HEK293T (cell line): ENCODE results near the gene IGF1R.

Source experiments
- CTCF ChIA-PET: fragments of 350-600 bp; formaldehyde crosslinking; extraction: SDS; loops from one replicate; lab custom pipeline; 2021; ENCODE audit warnings: antibody characterized with exemption, inconsistent platforms; lab: Yijun Ruan, JAX
- POLR2A ChIA-PET: fragments of 350-600 bp; formaldehyde crosslinking; extraction: SDS; loops from one replicate; lab custom pipeline; 2020; ENCODE audit warnings: antibody characterized with exemption, inconsistent platforms; lab: Yijun Ruan, JAX
- DNase-seq: peaks from one replicate; pipeline ENCODE4 v3.0.0; 2012; ENCODE audit warnings: mixed read lengths; ENCODE audit errors: extremely low spot score
- ARNT ChIP-seq: fragments of 450-650 bp; IDR thresholded peaks from 2 replicates; pipeline ENCODE4 v1.6.1; 2017; ENCODE audit warnings: mild to moderate bottlenecking
- BHLHE40 ChIP-seq: fragments of 450-650 bp; IDR thresholded peaks from 2 replicates; pipeline ENCODE4 v1.6.1; 2016; ENCODE audit warnings: mild to moderate bottlenecking, moderate library complexity, borderline replicate concordance
- CTBP1 ChIP-seq: fragments of 450-650 bp; IDR thresholded peaks from 2 replicates; pipeline ENCODE4 v1.6.1; 2016; ENCODE audit warnings: borderline replicate concordance
- ELF4 ChIP-seq: fragments of 450-650 bp; IDR thresholded peaks from 2 replicates; pipeline ENCODE4 v1.6.1; 2017; ENCODE audit warnings: antibody characterized with exemption
- FOXA1 ChIP-seq: fragments of 450-650 bp; IDR thresholded peaks from 2 replicates; pipeline ENCODE4 v1.6.1; 2016; ENCODE audit warnings: mild to moderate bottlenecking
- FOXK2 ChIP-seq: fragments of 450-650 bp; IDR thresholded peaks from 2 replicates; pipeline ENCODE4 v1.6.1; 2016; ENCODE audit warnings: mild to moderate bottlenecking
- FOXM1 ChIP-seq: fragments of 450-650 bp; IDR thresholded peaks from 2 replicates; pipeline ENCODE4 v1.6.1; 2017; ENCODE audit warnings: mild to moderate bottlenecking, borderline replicate concordance
- HDGF ChIP-seq: fragments of 450-650 bp; IDR thresholded peaks from 2 replicates; pipeline ENCODE4 v1.6.1; 2017; ENCODE audit warnings: antibody characterized with exemption, borderline replicate concordance
- L3MBTL2 ChIP-seq: fragments of 450-650 bp; conservative IDR thresholded peaks from 2 replicates; pipeline ENCODE4 v1.6.1; 2016; ENCODE audit warnings: mild to moderate bottlenecking
- LEF1 ChIP-seq: fragments of 450-650 bp; IDR thresholded peaks from 2 replicates; pipeline ENCODE4 v1.6.1; 2017; ENCODE audit warnings: mild to moderate bottlenecking, borderline replicate concordance
- NFRKB ChIP-seq: fragments of 450-650 bp; IDR thresholded peaks from 2 replicates; pipeline ENCODE4 v1.6.1; 2016; ENCODE audit warnings: mild to moderate bottlenecking, moderate library complexity
- SP1 ChIP-seq: fragments of 450-650 bp; IDR thresholded peaks from 2 replicates; pipeline ENCODE4 v1.6.1; 2017
- SUZ12 ChIP-seq: fragments of 450-650 bp; IDR thresholded peaks from 2 replicates; pipeline ENCODE4 v1.6.1; 2016; ENCODE audit warnings: mild to moderate bottlenecking
- TARDBP ChIP-seq: fragments of 450-650 bp; IDR thresholded peaks from 2 replicates; pipeline ENCODE4 v1.6.1; 2016
- ZNF384 ChIP-seq: fragments of 450-650 bp; IDR thresholded peaks from 2 replicates; pipeline ENCODE4 v1.6.1; 2016
- TF ChIP-seq, protein P1 (sequence below): fragments of 450-650 bp; IDR thresholded peaks from 2 replicates; pipeline ENCODE4 v1.6.1; 2016

The IGF1R gene

DNA sequence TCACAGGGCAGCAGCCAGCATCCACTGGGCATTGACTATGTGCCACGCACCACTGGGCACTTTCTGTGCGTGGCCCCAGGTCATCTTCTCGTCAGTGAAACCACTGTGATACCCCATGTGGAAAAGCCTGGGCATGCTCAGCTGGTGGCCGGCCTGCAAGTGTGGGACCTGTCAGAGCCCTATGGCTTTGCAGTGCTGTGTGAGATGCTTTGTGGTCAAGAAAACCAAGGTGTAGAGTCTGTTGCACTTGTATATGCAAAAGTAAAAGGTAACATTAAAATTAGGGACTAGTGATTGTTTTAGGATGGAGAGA, 289.7 kb downstream of the IGF1R start:
- TF ChIP-seq SUZ12: no peak
- TF ChIP-seq FOXK2: no peak
- TF ChIP-seq HDGF: no peak
- no peak for TF ChIP-seq SP1
- no peak for TF ChIP-seq ZNF384
- no peak for TF ChIP-seq FOXA1
- TF ChIP-seq, protein P1, sequence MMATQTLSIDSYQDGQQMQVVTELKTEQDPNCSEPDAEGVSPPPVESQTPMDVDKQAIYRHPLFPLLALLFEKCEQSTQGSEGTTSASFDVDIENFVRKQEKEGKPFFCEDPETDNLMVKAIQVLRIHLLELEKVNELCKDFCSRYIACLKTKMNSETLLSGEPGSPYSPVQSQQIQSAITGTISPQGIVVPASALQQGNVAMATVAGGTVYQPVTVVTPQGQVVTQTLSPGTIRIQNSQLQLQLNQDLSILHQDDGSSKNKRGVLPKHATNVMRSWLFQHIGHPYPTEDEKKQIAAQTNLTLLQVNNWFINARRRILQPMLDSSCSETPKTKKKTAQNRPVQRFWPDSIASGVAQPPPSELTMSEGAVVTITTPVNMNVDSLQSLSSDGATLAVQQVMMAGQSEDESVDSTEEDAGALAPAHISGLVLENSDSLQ: no peak
- TF ChIP-seq TARDBP: no peak
- no peak for TF ChIP-seq L3MBTL2
- no peak for TF ChIP-seq FOXM1
- TF ChIP-seq BHLHE40: no peak
- no peak for TF ChIP-seq NFRKB
- TF ChIP-seq CTBP1: no peak
- TF ChIP-seq ARNT: no peak
- TF ChIP-seq LEF1: no peak
- TF ChIP-seq ELF4: no peak
- CTCF ChIA-PET: no interaction called here
- POLR2A ChIA-PET: no interaction called here
- DNase-seq: no peak

DNA sequence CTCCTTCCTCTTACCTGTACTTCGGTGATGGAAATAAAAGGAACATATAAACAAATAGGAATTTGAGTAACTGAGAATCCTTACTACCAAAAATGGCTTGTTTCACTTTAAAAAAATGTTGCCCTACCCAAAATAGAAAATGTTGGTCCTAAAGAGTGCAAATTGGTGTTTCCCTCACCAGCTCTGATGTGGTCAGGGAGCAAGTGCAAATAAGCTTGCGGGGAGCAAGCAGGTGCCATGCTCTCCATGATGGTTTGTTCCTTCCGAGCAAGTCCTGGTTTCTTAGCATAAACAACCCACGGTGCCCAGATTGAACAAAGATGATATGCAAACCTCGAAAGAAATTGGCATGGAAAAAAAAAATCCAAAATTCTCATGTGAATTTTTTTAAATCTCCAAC, 290.5 kb downstream of the IGF1R start:
- ChIA-PET CTCF (no interaction called here), POLR2A (no interaction called here)
- DNase-seq: no peak
- TF ChIP-seq FOXM1: no peak
- TF ChIP-seq TARDBP: no peak
- TF ChIP-seq L3MBTL2: no peak
- no peak for TF ChIP-seq SP1
- no peak for TF ChIP-seq BHLHE40
- TF ChIP-seq, protein P1: no peak

DNA sequence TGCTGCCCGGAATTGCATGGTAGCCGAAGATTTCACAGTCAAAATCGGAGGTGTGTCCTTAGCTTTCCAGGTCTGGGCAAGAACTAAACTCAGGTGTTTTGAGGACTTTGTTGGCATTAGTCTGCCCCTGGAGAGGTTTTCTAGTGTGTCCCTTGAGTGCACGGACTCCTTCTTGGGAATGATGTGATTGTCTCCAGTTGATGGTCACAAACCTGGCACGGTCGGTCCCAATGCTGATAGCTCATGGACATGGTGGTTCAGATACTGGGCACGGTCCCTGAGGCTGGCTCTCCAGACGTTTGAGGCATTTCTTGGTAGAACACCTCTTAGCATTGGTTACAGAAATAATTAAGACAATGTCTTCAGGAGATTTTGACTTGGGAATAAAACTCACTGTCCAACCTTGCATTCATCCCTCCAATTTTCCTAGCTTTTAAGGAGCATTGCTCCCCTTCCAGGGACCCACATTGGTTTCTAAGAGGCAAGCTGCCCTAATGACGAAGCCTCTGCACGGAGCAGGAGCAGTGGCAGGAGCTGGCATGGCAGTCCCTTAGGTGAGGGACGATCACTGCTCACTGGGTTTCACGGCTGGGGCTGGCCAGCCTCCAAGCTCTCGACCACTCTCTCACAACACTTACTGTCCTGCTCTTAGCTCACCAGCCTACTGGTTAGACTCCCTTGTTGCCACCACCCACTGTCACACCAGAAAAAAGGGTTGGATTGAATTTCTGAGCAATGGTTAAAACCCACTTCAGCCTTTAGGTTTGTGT, 291.2 kb downstream of the IGF1R start:
- TF ChIP-seq SP1: no peak
- no peak for TF ChIP-seq ARNT
- TF ChIP-seq FOXK2: no peak
- no peak for TF ChIP-seq ELF4
- TF ChIP-seq BHLHE40: no peak
- TF ChIP-seq, protein P1: no peak
- TF ChIP-seq ZNF384: no peak
- no peak for TF ChIP-seq CTBP1
- no peak for TF ChIP-seq FOXM1
- TF ChIP-seq L3MBTL2: no peak
- no peak for TF ChIP-seq LEF1
- no peak for TF ChIP-seq HDGF
- TF ChIP-seq TARDBP: no peak
- no peak for TF ChIP-seq SUZ12
- TF ChIP-seq FOXA1: no peak
- no peak for TF ChIP-seq NFRKB
- POLR2A ChIA-PET: no interaction called here
- no peak for DNase-seq
- CTCF ChIA-PET: no interaction called here

DNA sequence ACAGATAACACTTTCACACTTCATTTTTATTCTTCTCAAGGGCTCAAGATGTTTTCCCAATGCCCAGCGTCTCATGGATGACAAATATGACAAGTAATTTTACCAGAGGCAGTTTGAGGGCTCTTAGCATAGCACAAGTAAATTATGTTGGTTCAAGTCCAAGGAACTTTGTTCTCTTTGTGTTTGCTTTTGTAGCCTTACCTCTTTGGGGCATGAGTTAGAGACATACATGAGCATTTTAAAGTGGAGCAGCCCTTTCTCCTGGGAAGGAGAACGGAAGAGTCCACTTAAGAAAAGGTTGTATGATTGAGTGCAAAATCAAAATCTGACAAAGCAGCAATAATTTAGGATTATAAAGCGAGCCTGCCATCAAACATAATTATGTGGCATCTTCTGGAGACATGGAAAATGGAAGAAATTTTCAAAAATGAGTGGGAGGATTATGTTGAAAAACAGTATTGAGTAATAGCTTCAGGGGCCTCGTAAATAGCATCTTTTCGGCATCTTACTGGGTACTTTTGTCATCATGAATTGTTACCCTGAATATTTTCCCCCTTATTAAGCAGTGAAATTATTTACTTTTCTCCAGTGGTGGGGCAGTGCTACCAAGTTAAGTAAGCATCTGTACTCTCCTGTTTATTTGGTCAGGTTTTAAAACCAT, 293.4 kb downstream of the IGF1R start:
- TF ChIP-seq ZNF384: no peak
- TF ChIP-seq FOXM1: no peak
- no peak for TF ChIP-seq ARNT
- CTCF ChIA-PET: no interaction called here
- POLR2A ChIA-PET: interaction anchor here (1.0 kb wide), 1 partner anchor 73 kb away, joined by 4 read pairs; no protein-coding TSS in a partner anchor
- no peak for DNase-seq

DNA sequence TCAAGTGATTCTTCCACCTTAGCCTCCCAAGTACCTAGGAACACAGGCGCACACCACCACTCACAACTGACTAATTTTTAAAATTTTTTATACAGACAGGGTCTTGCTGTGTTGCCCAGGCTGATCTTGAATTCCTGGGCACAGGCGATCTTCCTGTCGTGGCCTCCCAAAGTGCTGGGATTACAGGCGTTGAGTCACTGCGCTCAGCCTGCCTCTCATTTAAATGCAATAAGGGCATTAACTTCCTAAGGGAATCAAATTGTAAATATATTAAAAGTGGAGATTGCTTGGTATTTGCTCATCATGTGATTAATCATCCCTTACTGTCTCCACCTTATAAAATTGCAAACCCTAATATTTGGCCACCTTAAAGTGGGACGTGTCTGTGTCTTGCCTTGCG, 294.1 kb downstream of the IGF1R start:
- DNase-seq: no peak
- CTCF ChIA-PET: no interaction called here
- POLR2A ChIA-PET: interaction anchor here (1.0 kb wide), 1 partner anchor 72 kb away, joined by 4 read pairs; no protein-coding TSS in a partner anchor
- no peak for TF ChIP-seq TARDBP
- TF ChIP-seq ZNF384: no peak
- no peak for TF ChIP-seq BHLHE40
- TF ChIP-seq SP1: no peak
- TF ChIP-seq CTBP1: no peak
- no peak for TF ChIP-seq SUZ12
- TF ChIP-seq ARNT: no peak
- no peak for TF ChIP-seq ELF4
- no peak for TF ChIP-seq L3MBTL2

DNA sequence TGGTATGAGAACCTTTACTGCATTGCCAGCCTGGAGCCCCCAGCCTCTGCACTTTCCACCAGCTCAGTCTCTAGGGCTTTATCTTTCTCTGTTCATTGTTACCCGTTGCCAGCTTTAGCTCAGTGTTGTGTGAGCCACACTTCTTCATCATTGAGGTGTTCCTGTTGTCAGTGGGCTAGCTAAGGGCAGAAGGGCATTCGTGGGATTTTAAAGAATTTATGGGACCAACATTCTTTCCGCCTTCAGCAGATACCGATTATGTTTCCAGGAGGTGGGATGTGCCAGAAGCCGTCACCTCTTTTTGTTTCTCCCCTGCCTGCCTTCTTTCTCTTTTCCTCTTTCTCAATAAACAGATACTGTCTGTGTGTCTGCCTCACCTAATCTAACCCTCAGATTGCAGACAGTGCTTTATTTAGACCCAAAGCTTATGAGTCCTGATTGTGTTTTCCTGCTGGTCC, 294.7 kb downstream of the IGF1R start:
- CTCF ChIA-PET: no interaction called here
- POLR2A ChIA-PET: interaction anchor here (0.6 kb wide), 1 partner anchor 11 kb away, joined by 3 read pairs; no protein-coding TSS in a partner anchor
- no peak for DNase-seq
- no peak for TF ChIP-seq CTBP1
- TF ChIP-seq NFRKB: no peak
- TF ChIP-seq L3MBTL2: no peak
- TF ChIP-seq ELF4: no peak
- no peak for TF ChIP-seq FOXM1
- no peak for TF ChIP-seq FOXA1
- TF ChIP-seq, protein P1: no peak
- TF ChIP-seq FOXK2: no peak
